H9 (cell line): ENCODE measurements around the gene UPF3A. TPM values are rescaled to one million over a fixed set of nuclear protein-coding genes. Genes with fewer than 3 reads are reported as not detected.

Experiments used
- DNase-seq: peaks from one replicate; pipeline ENCODE4 v3.0.0-alpha.2; 2017
- H2AFZ ChIP-seq: one replicate; pipeline ENCODE4 v1.6.1; 2013; ENCODE audit warnings: mild to moderate bottlenecking, low read length, control low read depth, moderate library complexity
- H2AK5ac ChIP-seq: 2 replicates; pipeline ENCODE4 v1.6.1; 2013; ENCODE audit warnings: low read length, control low read depth, mixed read lengths; ENCODE audit not compliant: insufficient read length
- H2BK120ac ChIP-seq: one replicate; pipeline ENCODE4 v1.6.1; 2013; ENCODE audit warnings: low read depth, mild to moderate bottlenecking, low read length, control low read depth, inconsistent platforms; ENCODE audit not compliant: poor library complexity, severe bottlenecking
- H2BK12ac ChIP-seq: 2 replicates; pipeline ENCODE4 v1.6.1; 2013; ENCODE audit warnings: low read length, control low read depth, mixed read lengths, low read depth; ENCODE audit not compliant: insufficient read length
- H2BK15ac ChIP-seq: 2 replicates; pipeline ENCODE4 v1.6.1; 2013; ENCODE audit warnings: low read depth, low read length, control low read depth
- H2BK20ac ChIP-seq: one replicate; pipeline ENCODE4 v1.6.1; 2013; ENCODE audit warnings: low read depth, mild to moderate bottlenecking, low read length, control low read depth, inconsistent platforms; ENCODE audit not compliant: poor library complexity, severe bottlenecking
- H2BK5ac ChIP-seq: 2 replicates; pipeline ENCODE4 v1.6.1; 2013; ENCODE audit warnings: low read length, control low read depth, mixed read lengths; ENCODE audit not compliant: insufficient read length
- H3K14ac ChIP-seq: 2 replicates; pipeline ENCODE4 v1.6.1; 2013; ENCODE audit warnings: low read length, control low read depth; ENCODE audit not compliant: insufficient read depth
- H3K18ac ChIP-seq: 2 replicates; pipeline ENCODE4 v1.6.1; 2013; ENCODE audit warnings: low read depth, mild to moderate bottlenecking, mixed read lengths, low read length, control low read depth; ENCODE audit not compliant: insufficient read length
- H3K23ac ChIP-seq: 2 replicates; pipeline ENCODE4 v1.6.1; 2013; ENCODE audit warnings: low read length, control low read depth, mixed read lengths, low read depth; ENCODE audit not compliant: insufficient read length
- H3K23me2 ChIP-seq: 2 replicates; pipeline ENCODE4 v1.6.1; 2013; ENCODE audit warnings: low read depth, mild to moderate bottlenecking, mixed read lengths, low read length, control low read depth; ENCODE audit not compliant: insufficient read length, poor library complexity, severe bottlenecking
- H3K27ac ChIP-seq: 2 replicates; pipeline ENCODE4 v1.5.1; 2013; ENCODE audit warnings: low read length, control low read depth, mixed read lengths, low read depth; ENCODE audit not compliant: insufficient read length
- H3K27me3 ChIP-seq: 2 replicates; pipeline ENCODE4 v1.6.1; 2013; ENCODE audit warnings: low read length, control low read depth, inconsistent platforms; ENCODE audit not compliant: insufficient read depth
- H3K4ac ChIP-seq: 2 replicates; pipeline ENCODE4 v1.6.1; 2013; ENCODE audit warnings: low read depth, mild to moderate bottlenecking, control low read depth, inconsistent platforms, low read length, moderate library complexity
- H3K4me1 ChIP-seq: 2 replicates; pipeline ENCODE4 v1.6.1; 2013; ENCODE audit warnings: low read length, control low read depth, inconsistent platforms; ENCODE audit not compliant: insufficient read depth
- H3K4me2 ChIP-seq: 2 replicates; pipeline ENCODE4 v1.6.1; 2013; ENCODE audit warnings: low read length, control low read depth, mixed read lengths; ENCODE audit not compliant: insufficient read length, insufficient read depth
- H3K56ac ChIP-seq: 2 replicates; pipeline ENCODE4 v1.6.1; 2013; ENCODE audit warnings: low read depth, mild to moderate bottlenecking, mixed read lengths, low read length, control low read depth; ENCODE audit not compliant: insufficient read length
- H3K79me1 ChIP-seq: 2 replicates; pipeline ENCODE4 v1.6.1; 2013; ENCODE audit warnings: low read depth, mild to moderate bottlenecking, moderate library complexity, low read length, control low read depth, inconsistent platforms; ENCODE audit not compliant: insufficient read depth, poor library complexity, severe bottlenecking
- H3K79me2 ChIP-seq: 2 replicates; pipeline ENCODE4 v1.6.1; 2013; ENCODE audit warnings: low read length, control low read depth, inconsistent platforms; ENCODE audit not compliant: insufficient read depth
- H3K9ac ChIP-seq: 2 replicates; pipeline ENCODE4 v1.6.1; 2013; ENCODE audit warnings: low read length, control low read depth, mixed read lengths; ENCODE audit not compliant: insufficient read length; ENCODE audit errors: extremely low read depth
- H3K9me3 ChIP-seq: one replicate; pipeline ENCODE4 v1.6.1; 2013; ENCODE audit warnings: low read depth, low read length, inconsistent platforms; ENCODE audit not compliant: control insufficient read depth
- H3T11ph ChIP-seq: one replicate; pipeline ENCODE4 v1.6.1; 2013; ENCODE audit warnings: mild to moderate bottlenecking, low read length, control low read depth, inconsistent platforms
- H4K20me1 ChIP-seq: one replicate; pipeline ENCODE4 v1.6.1; 2013; ENCODE audit not compliant: control insufficient read depth, insufficient read length, insufficient read depth
- H4K5ac ChIP-seq: 2 replicates; pipeline ENCODE4 v1.6.1; 2013; ENCODE audit warnings: low read depth, mild to moderate bottlenecking, mixed read lengths, low read length, control low read depth; ENCODE audit not compliant: insufficient read length
- H4K8ac ChIP-seq: replicated peaks from 2 replicates; pipeline ENCODE4 v1.6.1; 2013; ENCODE audit warnings: low read length, control low read depth, mixed read lengths, low read depth; ENCODE audit not compliant: insufficient read length
- H4K91ac ChIP-seq: 2 replicates; pipeline ENCODE4 v1.6.1; 2013; ENCODE audit warnings: low read depth, mild to moderate bottlenecking, moderate library complexity, mixed read lengths, low read length, control low read depth; ENCODE audit not compliant: insufficient read length
- H3K27ac Mint-ChIP-seq, 3 experiments: 2 replicates in 2 of 3; 3 replicates in 1 of 3; pipeline ENCODE4 v1.8.0; 2020 to 2021; ENCODE audit warnings: mixed read lengths in 3 of 3, mild to moderate bottlenecking in 1 of 3, moderate library complexity in 1 of 3
- H3K27me3 Mint-ChIP-seq: 2 replicates; pipeline ENCODE4 v1.8.0; 2021; ENCODE audit warnings: low read depth, mild to moderate bottlenecking, moderate library complexity, mixed read lengths
- H3K36me3 Mint-ChIP-seq, 3 experiments: 2 replicates in 2 of 3; 3 replicates in 1 of 3; pipeline ENCODE4 v1.8.0; 2020 to 2021; ENCODE audit warnings: low read depth in 3 of 3, mixed read lengths in 3 of 3; ENCODE audit not compliant: insufficient read depth in 1 of 3
- H3K4me1 Mint-ChIP-seq, 2 experiments: 2 replicates each; pipeline ENCODE4 v1.8.0; 2020; ENCODE audit warnings: mixed read lengths in 2 of 2
- H3K4me3 Mint-ChIP-seq, 2 experiments: 2 replicates in 1 of 2; 3 replicates in 1 of 2; pipeline ENCODE4 v1.8.0; 2020 to 2021; ENCODE audit warnings: mild to moderate bottlenecking in 2 of 2, mixed read lengths in 2 of 2, moderate library complexity in 1 of 2
- H3K9me3 Mint-ChIP-seq, 2 experiments: 2 replicates in 1 of 2; 3 replicates in 1 of 2; pipeline ENCODE4 v1.8.0; 2020; ENCODE audit warnings: mild to moderate bottlenecking in 2 of 2, mixed read lengths in 2 of 2, moderate library complexity in 1 of 2
- CTCF ChIP-seq: fragments of 200-600 bp; sonication (generic); conservative IDR thresholded peaks from 3 replicates; pipeline ENCODE4 v1.8.0; 2021; ENCODE audit warnings: antibody characterized with exemption, mild to moderate bottlenecking
- WGBS: extraction: QIAGEN DNeasy Blood & Tissue Kit; methylation state at CpG from one replicate; pipeline ENCODE4 v1.1.7; 2013; ENCODE audit warnings: missing lambda C conversion rate, low lambda C conversion rate, mixed read lengths; ENCODE audit not compliant: insufficient read length; ENCODE audit errors: extremely low coverage; 5-methylcytosine and 5-hydroxymethylcytosine counted together
- total RNA-seq: library from RNA; stranded (reverse); gene quantifications from 2 replicates; pipeline ENCODE4 v1.2.1, GENCODE V29; 2021

The UPF3A gene
- total RNA-seq, 1 experiment from 2014 or later = 81.8 TPM

- Mint-ChIP-seq H3K4me3 (no peak overlapping the region), H3K27ac (peak overlapping the region in 1 of 3 experiments; percentile 32; a peak in 2 of 7 replicates), H3K27me3 (no peaks in the 10 kb centered on the region), H3K9me3 (no peaks in the 10 kb centered on the region), H3K36me3 (peaks cover 38 to 84% (median 66%) of the 10 kb centered on the region in 3 experiments), H3K4me1 (no peaks in the 10 kb centered on the region)
- no peak overlapping the region for H3K14ac ChIP-seq
- no peak overlapping the region for H3K4me2 ChIP-seq
- no CpG with 5 or more reads among the region's 12 CpGs for WGBS
- no peak for TF ChIP-seq CTCF
- H3K23ac ChIP-seq = no peak overlapping the region
- no peak overlapping the region for H4K91ac ChIP-seq
- no peak overlapping the region for H4K5ac ChIP-seq
- DNase-seq = no peak
- no peak overlapping the region for H4K8ac ChIP-seq
- no peaks in the 10 kb centered on the region for H3K27me3 ChIP-seq
- no peak overlapping the region for H3K18ac ChIP-seq
- H3T11ph ChIP-seq = no peak overlapping the region
- no peaks in the 10 kb centered on the region for H3K9me3 ChIP-seq
- H3K4me1 ChIP-seq = no peaks in the 10 kb centered on the region
- H3K23me2 ChIP-seq = no peaks in the 10 kb centered on the region
- H2BK12ac ChIP-seq = no peak overlapping the region
- no peak overlapping the region for H2BK5ac ChIP-seq
- no peak overlapping the region for H3K4ac ChIP-seq
- no peak overlapping the region for H2AK5ac ChIP-seq
- H3K9ac ChIP-seq = no peak overlapping the region
- no peaks in the 10 kb centered on the region for H3K79me1 ChIP-seq
- H2BK20ac ChIP-seq = no peak overlapping the region
- H2BK120ac ChIP-seq = no peak overlapping the region
- no peak overlapping the region for H2BK15ac ChIP-seq
- H3K79me2 ChIP-seq = no peaks in the 10 kb centered on the region
- no peak overlapping the region for H3K56ac ChIP-seq
- no peaks in the 10 kb centered on the region for H4K20me1 ChIP-seq
- no peak overlapping the region for H2AFZ ChIP-seq
- H3K27ac ChIP-seq = no peak overlapping the region
Observed at GRCh38 chr13:114299604-114300305, 18.4 kb downstream of the UPF3A start.
